Endothelial cell of umbilical vein (primary cell): Measurements from ENCODE around the gene RASAL3. TPM values are rescaled to one million over a fixed set of nuclear protein-coding genes. Genes with fewer than 3 reads are reported as not detected.

Source experiments
- BruUV-seq: library from RNA; stranded (reverse); fragments of 400-500 nt; replicated peaks from 2 replicates; lab custom pipeline; 2021; lab: Mats Ljungman, UMichigan
- CTCF ChIA-PET: fragments of 300-600, 350-600 bp; sonication (Branson Sonifier 250); formaldehyde crosslinking; loops from one replicate; lab custom pipeline; 2021; ENCODE audit warnings: antibody characterized with exemption, inconsistent platforms; lab: Charles Lee
- POLR2A ChIA-PET: fragments of 300-600, 350-600 bp; sonication (Branson Sonifier 250); formaldehyde crosslinking; loops from one replicate; lab custom pipeline; 2021; ENCODE audit warnings: antibody characterized with exemption, inconsistent platforms; lab: Charles Lee
- DNase-seq: peaks from one replicate; pipeline ENCODE4 v3.0.0-alpha.2; 2011; ENCODE audit warnings: low read depth, low spot score
- FAIRE-seq: peaks from 2 replicates; lab custom pipeline; 2011; peaks lifted over from hg19 to GRCh38; lab: Jason Lieb, UNC
- H2AFZ ChIP-seq: 2 replicates; pipeline ENCODE4 v1.6.0; 2012; ENCODE audit warnings: low read depth, low read length, control low read depth, inconsistent platforms
- H3K27ac ChIP-seq: 2 replicates; pipeline ENCODE4 v1.5.1; 2011; ENCODE audit warnings: low read depth, mild to moderate bottlenecking, control low read depth, low read length, moderate library complexity; ENCODE audit not compliant: insufficient read depth
- H3K27me3 ChIP-seq, 2 experiments: 2 replicates each; pipeline versions ENCODE4 v1.6.0 to v1.6.1; 2011; ENCODE audit warnings: low read length in 2 of 2, mixed read lengths in 1 of 2; ENCODE audit not compliant: control insufficient read depth in 2 of 2, insufficient read depth in 2 of 2
- H3K36me3 ChIP-seq, 2 experiments: 2 replicates in 1 of 2; 3 replicates in 1 of 2; pipeline ENCODE4 v1.5.1; 2011; ENCODE audit warnings: low read length in 2 of 2, mild to moderate bottlenecking in 1 of 2, moderate library complexity in 1 of 2; ENCODE audit not compliant: control insufficient read depth in 2 of 2, insufficient read depth in 2 of 2; ENCODE audit errors: extremely low read depth in 1 of 2
- H3K4me1 ChIP-seq: 3 replicates; pipeline ENCODE4 v1.5.1; 2011; ENCODE audit warnings: mild to moderate bottlenecking, low read length; ENCODE audit not compliant: control insufficient read depth, insufficient read depth; ENCODE audit errors: extremely low read depth
- H3K4me2 ChIP-seq: 2 replicates; pipeline ENCODE4 v1.6.1; 2011; ENCODE audit warnings: low read length, control low read depth, mixed read lengths; ENCODE audit not compliant: insufficient read depth
- H3K4me3 ChIP-seq, 3 experiments: fragments of 200-600 bp in 1 of 3; sonication (generic), shearing (Covaris generic) in 1 of 3; replicated peaks in 1 of 3; 2 replicates each; pipeline ENCODE4 v1.5.1; 2011 to 2016; ENCODE audit warnings: control low read depth in 3 of 3, low read length in 3 of 3, mild to moderate bottlenecking in 2 of 3, inconsistent platforms in 1 of 3, low read depth in 1 of 3, moderate library complexity in 1 of 3; ENCODE audit not compliant: insufficient read depth in 1 of 3
- H3K79me2 ChIP-seq: 2 replicates; pipeline ENCODE4 v1.6.0; 2012; ENCODE audit warnings: low read length, inconsistent platforms; ENCODE audit not compliant: control insufficient read depth, insufficient read depth
- H3K9ac ChIP-seq: replicated peaks from 2 replicates; pipeline ENCODE3; 2011; ENCODE audit warnings: low read length, control low read depth; ENCODE audit not compliant: insufficient read depth; ENCODE audit errors: extremely low read depth
- H3K9me1 ChIP-seq: replicated peaks from 3 replicates; pipeline ENCODE4 v1.6.0; 2011; ENCODE audit warnings: mild to moderate bottlenecking, low read length; ENCODE audit not compliant: control insufficient read depth, insufficient read depth; ENCODE audit errors: extremely low read depth
- H3K9me3 ChIP-seq: replicated peaks from 2 replicates; pipeline ENCODE4 v1.5.1; 2012; ENCODE audit warnings: low read length, inconsistent platforms; ENCODE audit not compliant: control insufficient read depth, insufficient read depth
- H4K20me1 ChIP-seq: replicated peaks from 2 replicates; pipeline ENCODE3; 2011; ENCODE audit warnings: mild to moderate bottlenecking, low read length; ENCODE audit not compliant: control insufficient read depth, insufficient read depth; ENCODE audit errors: extremely low read depth
- EZH2 ChIP-seq: IDR thresholded peaks from 2 replicates; pipeline ENCODE4 v1.6.1; 2012; ENCODE audit warnings: borderline replicate concordance, low read depth, mild to moderate bottlenecking, moderate library complexity, low read length, inconsistent platforms; ENCODE audit not compliant: severe bottlenecking
- FOS ChIP-seq: IDR thresholded peaks from 2 replicates; pipeline ENCODE4 v1.6.1; 2011; ENCODE audit warnings: mild to moderate bottlenecking, low read length, moderate library complexity, borderline replicate concordance; ENCODE audit not compliant: insufficient read depth
- GATA2 ChIP-seq: IDR thresholded peaks from 2 replicates; pipeline ENCODE4 v1.7.0; 2011; ENCODE audit warnings: low read depth, mild to moderate bottlenecking, moderate library complexity, mixed read lengths, low read length; ENCODE audit not compliant: insufficient read length, insufficient read depth
- JUN ChIP-seq: IDR thresholded peaks from 2 replicates; pipeline ENCODE4 v1.6.1; 2011; ENCODE audit warnings: borderline replicate concordance, low read depth; ENCODE audit not compliant: insufficient read length, insufficient read depth
- MYC ChIP-seq: IDR thresholded peaks from one replicate; pipeline ENCODE4 v1.6.1; 2011; ENCODE audit warnings: mild to moderate bottlenecking, low read depth, low read length
- POLR2A ChIP-seq: IDR thresholded peaks from 2 replicates; pipeline ENCODE4 v1.6.1; 2012; ENCODE audit warnings: low read depth, mild to moderate bottlenecking, control low read depth, low read length
- POLR2AphosphoS5 ChIP-seq: IDR thresholded peaks from 2 replicates; pipeline ENCODE4 v1.6.1; 2012; ENCODE audit warnings: low read depth, mild to moderate bottlenecking, control low read depth, low read length, moderate library complexity; ENCODE audit not compliant: insufficient read depth
- dilution Hi-C: fragments of 300-500 bp; cut with MboI; formaldehyde crosslinking; loops from one replicate; pipeline ENCODE4 v1.15.0; 2019; ENCODE audit warnings: low sequenced_read_pairs; ENCODE audit not compliant: extremely low pct_ligation_motif_present
- intact Hi-C: fragments of 100-400 bp; cut with micrococcal nuclease; formaldehyde crosslinking; loops from one replicate; pipeline ENCODE4 v1.10.0; 2022
- polyA plus RNA-seq, 4 experiments: library from polyadenylated mRNA; depleted of rRNA in 3 of 4; stranded (reverse) in 3 of 4; unstranded in 1 of 4; fragments of >200 nt; gene quantifications; 2 replicates each; pipeline versions ENCODE4 v1.2.1 to v1.2.3, GENCODE V29; 2011 to 2012; ENCODE audit warnings: missing spikeins in 1 of 4
- total RNA-seq: library from RNA; stranded (reverse); gene quantifications from 2 replicates; pipeline ENCODE4 v1.2.3, GENCODE V29; 2021
- TF ChIP-seq, protein P1 (sequence below): IDR thresholded peaks from 2 replicates; pipeline ENCODE4 v1.6.1; 2011; ENCODE audit not compliant: insufficient read depth, insufficient read length

Gene RASAL3
- total and polyA plus RNA-seq, 2 donors (not counting 3 experiments of a cell fraction or from before 2014, with no cell fraction given) = 4.1 to 5.7 TPM

DNA sequence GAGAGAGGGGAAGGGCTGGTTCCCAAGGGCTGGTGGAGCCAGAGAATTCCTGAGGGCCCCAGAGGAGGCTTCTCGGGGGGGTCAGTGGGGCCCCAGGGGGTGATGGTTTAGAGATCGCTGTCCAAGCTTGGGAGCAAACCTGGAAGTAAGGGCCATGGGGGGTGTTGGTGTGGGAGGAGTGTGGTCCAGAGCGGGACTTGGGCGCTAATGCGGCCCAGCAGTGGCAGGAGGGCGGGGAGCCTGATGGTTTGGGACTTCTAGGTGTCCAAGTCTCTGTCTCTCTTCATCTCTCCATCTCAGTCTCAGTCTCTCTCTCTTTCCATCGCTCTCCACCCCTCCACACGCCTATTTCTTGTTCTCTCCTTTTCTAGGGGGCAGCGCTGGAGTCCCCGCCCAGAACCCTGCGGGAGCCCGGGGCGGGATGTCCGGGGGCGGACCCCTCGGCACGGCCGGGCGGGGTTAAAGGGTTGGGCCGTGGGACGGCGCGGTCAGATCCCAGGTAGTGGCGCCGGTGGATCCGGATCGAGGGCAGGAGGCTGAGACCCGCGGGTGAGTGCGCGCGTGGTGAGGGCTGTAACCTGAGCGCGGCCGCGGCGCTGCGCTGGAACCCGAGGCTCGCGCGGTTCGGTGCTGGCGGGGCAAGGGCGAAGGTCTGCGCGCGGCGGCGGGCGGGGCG is 43.8 kb upstream of the RASAL3 start, which contains the start of gene CYP4F22:
Gene CYP4F22 (plus strand): TSS at position 491 of the 676 bp plus-strand sequence. CDS start 16,812 bp downstream, outside the sequence.
- H3K36me3 ChIP-seq = no peaks in the 10 kb centered on the region
- no peaks in the 10 kb centered on the region for H3K4me1 ChIP-seq
- H3K9me1 ChIP-seq = no peaks in the 10 kb centered on the region
- H3K9me3 ChIP-seq = no peaks in the 10 kb centered on the region
- H3K9ac ChIP-seq = no peak within 1 kb of the TSS
- intact Hi-C loops = no loop called here
- CTCF ChIA-PET = no interaction called here
- no peak for FAIRE-seq
- TF ChIP-seq, protein P1, sequence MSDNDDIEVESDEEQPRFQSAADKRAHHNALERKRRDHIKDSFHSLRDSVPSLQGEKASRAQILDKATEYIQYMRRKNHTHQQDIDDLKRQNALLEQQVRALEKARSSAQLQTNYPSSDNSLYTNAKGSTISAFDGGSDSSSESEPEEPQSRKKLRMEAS = no peak
- no peak for TF ChIP-seq GATA2
- TF ChIP-seq FOS = no peak
- peak; percentile 37 for TF ChIP-seq EZH2
- TF ChIP-seq POLR2A = no peak
- no peak for TF ChIP-seq POLR2AphosphoS5
- no peak for TF ChIP-seq MYC
- no peak for TF ChIP-seq JUN
- dilution Hi-C loops = no loop called here
- no TSS peak for BruUV-seq
- H3K79me2 ChIP-seq = no peaks in the 10 kb centered on the region
- H3K4me2 ChIP-seq = no peak within 1 kb of the TSS
- POLR2A ChIA-PET = no interaction called here
- no peaks in the 10 kb centered on the region for H4K20me1 ChIP-seq
- no peak for DNase-seq
- H2AFZ ChIP-seq = peak within 1 kb of the TSS; percentile 23
- H3K4me3 ChIP-seq = no peak within 1 kb of the TSS
- peaks cover 15 to 18% of the 10 kb centered on the region in 2 experiments for H3K27me3 ChIP-seq
- no peak within 1 kb of the TSS for H3K27ac ChIP-seq
